ENCODE results near the gene SNCAIP.

Gene SNCAIP

DNA sequence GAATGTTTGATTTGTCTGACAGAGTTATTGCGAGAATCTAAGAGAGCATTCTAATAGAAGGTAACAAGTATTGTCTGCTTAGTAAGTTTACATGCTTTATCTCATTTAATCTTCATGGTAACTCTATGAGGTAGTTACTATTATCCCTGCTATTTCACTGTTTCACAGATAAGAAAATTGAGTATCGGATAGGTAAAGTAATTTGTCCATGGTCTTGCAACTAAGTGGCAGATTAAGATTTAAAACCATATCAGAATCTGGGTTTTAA lies 118.2 kb downstream of the SNCAIP start:
- no peak for DNase-seq

DNA sequence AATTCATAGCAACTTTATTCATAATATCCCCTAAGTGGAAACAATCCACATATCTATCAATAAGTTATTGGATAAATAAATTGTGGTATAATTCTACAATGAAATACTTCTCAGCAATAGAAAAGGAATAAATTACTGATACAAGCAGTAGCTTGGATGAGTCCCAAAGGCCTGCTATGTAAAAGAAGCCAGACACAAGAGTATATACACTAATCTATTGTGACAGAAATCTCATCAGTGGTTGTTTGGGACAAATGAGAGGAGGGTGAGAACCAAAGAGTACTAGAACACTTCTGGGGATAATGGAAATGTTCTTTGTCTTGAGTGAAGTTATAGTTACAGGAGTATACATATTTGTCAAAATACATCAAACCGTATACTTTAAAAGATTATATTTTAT lies 119.3 kb downstream of the SNCAIP start:
- no peak for DNase-seq

DNA sequence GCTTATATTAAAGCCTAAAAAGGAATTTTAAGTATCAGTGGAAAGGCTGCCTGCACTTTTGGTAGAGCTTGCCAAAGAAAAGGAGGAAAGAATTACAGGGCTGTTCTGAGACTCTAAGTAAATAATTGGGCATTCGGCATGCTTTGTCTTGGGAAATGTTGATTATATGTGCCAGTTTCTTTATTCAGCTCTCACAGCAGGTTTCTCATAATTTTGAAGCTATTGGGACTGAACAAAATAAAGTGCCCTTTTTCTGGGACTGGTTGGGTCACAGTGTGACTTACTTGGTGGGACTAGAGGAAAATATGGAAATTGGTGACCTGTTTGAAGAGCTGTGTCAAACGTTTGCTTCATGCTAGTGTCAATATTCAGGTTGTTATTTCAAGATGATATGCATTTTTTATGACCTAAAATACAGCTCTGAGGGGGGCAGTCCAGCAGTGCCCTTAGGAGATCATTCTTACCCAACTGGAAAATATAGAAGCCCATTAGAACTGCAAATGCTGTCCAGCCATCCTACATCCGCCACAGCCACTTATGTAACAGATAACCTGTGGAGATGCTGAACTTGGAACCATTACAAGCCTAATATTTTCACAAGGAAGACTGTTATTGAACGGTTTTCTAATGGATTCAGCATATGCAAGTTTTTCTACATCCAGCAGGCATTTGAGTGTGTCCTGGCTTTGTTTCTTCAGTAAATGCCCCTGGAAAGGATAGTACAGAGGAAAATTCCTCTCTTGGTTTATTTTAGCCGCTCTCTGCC lies 122.4 kb downstream of the SNCAIP start:
- no peak for DNase-seq

DNA sequence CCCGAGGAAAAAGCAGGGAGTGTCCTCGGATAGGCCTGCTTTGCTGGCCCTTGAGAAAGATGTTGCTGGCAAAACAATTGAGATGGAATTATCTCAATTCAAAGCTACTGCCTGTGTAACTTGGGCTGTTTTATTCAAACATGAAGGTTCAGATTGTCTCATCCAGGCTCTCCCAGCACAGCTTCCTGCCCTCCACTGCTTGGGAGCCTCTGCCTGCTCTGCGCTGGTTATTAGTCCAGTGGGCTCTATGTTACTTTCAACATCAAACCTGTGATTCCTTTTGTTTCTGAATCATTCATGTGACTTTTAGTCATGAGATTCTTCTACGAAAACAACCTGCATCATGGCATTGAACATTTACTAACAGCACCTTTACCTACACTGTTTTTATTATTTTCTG lies 123.2 kb downstream of the SNCAIP start:
- no peak for DNase-seq

DNA sequence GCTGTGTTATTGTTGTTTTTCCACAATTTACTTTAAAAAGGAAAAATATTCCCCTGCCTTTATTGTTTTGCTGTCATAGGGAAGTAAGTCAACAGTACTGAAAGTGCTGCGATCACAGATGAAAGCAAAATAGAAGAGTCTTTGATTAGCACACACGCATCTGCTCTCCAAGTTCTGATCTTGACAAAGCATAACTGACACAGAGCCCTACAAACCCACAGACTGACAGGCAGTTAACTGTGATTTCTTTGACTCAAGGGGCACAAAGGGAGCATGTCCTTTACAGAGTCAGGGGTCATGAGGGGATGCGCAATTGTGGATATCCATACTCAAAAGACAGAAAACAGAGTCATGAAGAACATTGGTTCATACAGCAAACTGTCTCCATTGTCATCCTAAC lies 123.7 kb downstream of the SNCAIP start:
- no peak for DNase-seq

DNA sequence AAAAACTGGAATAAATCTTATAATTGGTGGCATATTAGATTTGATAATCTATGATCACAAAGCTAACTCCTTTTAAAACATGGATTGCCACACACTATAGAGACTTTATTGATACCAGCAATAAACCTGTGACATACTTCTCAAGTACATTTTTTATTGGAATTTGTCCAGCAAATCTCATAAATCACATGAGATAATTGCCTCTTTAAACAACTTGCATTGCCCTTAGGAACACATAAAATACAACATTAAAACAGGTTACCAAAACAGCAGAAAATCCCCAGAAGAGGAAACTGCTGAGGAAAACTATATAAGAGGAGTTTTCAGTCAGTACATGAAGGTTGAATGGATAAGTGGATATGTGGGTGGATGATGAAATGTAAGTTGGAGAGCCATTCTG lies 124.6 kb downstream of the SNCAIP start:
- no peak for DNase-seq

DNA sequence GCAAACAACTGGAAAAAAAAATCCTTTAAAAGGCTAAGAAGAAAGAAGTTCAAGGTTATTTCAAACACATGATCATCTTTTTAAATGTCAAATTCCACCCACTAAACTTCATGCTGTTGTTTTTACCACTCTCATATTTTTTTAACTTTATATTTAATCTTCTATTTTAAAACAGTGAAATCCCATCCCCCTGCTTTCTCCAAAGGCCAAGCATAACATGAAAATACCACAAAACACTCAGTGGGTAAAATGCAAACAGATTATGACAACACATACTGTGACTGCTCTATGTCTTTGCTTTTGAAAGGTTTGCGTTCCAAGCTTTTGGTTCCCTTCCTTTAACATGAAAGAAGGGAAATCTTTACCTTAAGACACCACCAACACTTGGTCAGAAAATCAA lies 127.6 kb downstream of the SNCAIP start:
- DNase-seq, result no peak

DNA sequence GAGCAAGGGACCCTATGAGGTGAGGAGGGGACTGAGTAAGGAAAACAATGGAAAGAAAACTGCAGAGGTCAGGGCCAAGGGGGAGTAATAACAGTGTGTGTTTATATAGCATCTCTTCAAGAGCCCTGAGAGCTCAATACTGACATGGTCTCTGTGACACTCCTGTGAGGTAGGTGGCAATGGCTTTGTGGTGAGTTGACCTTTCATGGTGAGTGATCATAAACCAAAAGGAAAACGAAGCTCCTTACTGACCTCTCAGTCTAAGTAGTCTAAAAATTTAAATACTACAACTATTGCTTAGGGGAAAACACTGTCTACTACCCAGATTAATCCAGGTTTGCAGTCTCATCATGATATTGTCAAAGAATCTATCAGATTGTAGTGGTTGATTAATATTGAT lies 130.9 kb downstream of the SNCAIP start:
- no peak for DNase-seq

DNA sequence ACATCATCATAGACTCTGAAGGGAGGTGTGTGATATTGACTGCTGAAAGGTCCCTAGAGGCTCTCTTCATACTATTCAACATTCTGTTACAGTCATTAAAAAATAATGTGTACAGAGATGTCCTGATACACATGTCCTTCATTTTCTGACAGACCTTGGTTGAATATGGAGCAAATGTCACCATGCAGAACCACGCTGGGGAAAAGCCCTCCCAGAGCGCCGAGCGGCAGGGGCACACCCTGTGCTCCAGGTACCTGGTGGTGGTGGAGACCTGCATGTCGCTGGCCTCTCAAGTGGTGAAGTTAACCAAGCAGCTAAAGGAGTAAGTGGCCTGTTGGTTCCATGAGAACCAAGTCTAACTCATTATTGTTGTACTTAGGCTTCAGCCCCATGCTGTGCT lies 132.4 kb downstream of the SNCAIP start:
- DNase-seq, result no peak

DNA sequence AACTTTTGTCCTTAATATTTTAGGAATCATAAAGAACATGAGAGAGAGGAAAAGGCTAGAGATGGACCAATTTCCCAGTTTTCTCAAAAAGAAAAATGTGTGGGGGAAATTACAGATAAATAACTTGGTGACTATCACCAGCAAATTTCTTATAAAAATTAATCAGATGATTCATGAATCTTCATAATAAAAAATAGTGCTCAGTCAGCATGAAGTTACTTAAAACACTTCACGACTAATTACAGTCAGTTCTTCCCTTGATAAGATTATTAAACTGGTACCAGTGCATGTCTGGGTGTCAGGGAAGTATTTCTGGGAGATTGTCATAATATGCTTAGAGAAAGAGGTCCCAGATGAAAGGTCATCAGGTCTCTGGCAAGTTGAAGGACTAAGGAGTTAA lies 133.0 kb downstream of the SNCAIP start:
- DNase-seq, result no peak

DNA sequence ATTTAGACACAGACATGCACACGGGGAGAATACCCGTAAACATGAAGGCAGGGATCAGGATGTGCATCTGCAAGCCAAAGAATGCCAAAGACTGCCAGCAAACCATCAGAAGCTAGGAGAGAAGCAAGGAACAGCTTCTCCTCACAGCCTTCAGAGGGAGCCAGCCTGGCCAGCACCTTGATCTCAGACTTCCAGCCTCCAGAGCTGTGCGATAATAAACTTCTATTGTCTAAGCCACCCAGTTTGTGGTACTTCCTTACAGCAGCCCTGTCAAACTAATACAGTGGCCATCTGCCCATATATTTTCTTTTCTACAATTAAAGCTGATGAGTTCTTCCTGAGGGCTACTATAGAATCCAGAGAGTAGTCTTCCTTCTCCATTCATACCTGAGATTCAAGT lies 135.0 kb downstream of the SNCAIP start:
- no peak for DNase-seq

DNA sequence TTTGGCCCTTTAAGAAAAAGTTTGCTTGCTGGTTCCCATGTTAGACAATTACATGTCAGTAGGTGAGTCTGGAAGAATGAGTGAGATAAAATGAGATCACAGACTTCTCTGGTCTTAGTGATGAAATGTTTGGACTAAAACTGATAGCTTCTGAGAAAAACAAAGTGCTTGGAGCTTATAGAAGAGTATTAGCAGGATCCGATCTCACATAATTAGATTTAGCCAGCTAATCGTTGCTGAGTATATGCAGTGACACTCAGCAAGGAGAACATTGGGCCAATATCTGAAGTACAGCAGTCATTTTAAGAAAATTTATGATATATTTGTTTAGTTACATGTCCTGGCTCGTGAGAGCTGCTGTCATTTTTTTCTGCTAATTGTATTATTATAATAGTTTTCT lies 135.8 kb downstream of the SNCAIP start:
- DNase-seq, result no peak

DNA sequence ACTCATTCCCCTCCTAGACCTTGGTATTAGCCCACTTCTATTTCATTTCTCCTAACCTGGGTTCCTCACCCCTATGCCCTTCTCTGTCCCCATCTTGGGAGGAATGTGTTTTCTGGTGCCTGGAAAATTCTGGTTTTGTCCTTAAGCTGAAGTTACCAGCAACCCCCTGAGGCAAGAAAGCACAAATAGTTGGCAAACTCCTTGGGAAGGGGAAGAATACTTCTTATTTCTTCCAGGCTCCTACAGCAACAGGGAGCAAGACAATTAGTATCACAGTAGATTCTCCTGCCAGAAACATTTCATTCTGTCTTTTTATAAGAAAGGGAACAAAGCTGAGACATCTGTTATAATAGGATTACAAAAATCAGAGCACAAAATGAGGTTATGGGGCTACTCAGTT lies 142.5 kb downstream of the SNCAIP start:
- DNase-seq, result no peak

DNA sequence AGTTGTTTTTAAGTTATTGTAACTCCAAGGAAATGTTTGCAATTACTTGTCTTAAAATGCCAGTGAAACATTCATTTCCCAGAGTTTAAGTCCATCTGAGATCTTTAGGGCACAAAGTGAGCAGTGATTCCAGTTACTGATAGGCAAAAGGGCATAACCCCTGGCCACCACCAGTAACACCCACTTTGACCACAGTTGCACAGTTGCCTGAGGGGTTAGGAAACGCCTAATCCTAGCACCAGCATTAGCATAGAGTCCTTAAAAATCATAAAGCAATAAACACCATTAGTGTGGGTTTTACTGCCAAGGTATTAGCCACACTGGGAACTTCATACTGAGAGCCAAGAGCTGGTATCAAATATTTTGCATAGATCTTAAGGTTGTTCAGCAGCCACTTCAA lies 143.9 kb downstream of the SNCAIP start:
- no peak for DNase-seq

DNA sequence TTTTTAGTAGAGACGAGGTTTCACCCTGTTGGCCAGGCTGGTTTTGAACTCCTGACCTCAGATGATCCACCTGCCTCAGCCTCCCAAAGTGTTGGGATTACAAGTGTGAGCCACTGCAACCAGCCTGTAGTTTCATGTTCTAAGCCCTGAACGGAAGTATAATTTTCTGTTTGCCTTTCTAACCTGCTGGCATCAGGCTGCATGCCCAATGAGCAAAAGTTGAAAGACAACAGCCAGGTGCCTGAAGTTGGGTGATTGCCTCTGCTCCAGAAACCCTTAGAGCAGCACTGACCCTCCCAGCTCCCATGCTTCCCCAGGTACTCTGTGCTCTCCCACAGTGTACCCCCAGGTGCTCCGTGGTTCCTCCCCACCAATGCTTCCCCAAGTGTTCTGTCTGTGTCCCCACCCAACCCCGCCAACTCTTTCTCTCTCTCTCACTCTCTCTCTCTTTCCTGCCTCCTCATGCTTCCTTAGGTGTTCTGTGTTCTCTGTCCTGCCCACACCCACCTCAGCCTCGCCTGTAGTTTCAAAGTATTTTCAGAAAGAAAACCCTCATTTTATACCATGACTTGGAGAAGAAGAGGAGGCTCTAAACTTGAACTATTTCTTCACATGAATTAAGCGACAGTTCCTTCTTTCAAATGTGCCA lies 145.3 kb downstream of the SNCAIP start:
- DNase-seq, result no peak

DNA sequence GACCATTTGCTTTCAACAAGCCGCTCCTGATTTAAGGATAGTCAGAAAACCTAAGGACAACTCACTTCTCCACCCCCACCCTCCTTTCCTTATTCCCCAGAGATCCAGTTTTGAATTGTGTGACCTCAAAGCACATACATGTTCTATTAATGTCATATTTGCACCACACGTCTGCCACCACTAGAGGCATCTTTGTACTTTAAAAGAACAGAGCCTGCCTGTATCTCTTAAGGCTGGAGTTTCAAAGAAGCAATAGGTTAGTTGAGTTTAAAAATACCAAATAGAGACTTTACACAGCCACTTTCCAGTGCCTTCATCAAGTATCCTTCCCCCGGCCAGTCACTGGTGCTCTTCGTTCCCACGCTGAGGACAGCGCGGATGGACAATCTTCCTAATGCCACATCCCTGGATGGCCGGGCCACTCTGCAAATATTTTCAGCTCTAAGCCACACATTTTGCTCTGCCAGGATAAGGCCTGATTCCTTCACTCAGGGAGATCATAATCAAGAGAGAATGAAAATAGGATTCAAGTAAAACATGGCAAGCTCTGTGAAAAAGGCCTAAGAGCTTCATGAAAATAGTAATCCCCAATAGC lies 146.3 kb downstream of the SNCAIP start:
- no peak for DNase-seq

DNA sequence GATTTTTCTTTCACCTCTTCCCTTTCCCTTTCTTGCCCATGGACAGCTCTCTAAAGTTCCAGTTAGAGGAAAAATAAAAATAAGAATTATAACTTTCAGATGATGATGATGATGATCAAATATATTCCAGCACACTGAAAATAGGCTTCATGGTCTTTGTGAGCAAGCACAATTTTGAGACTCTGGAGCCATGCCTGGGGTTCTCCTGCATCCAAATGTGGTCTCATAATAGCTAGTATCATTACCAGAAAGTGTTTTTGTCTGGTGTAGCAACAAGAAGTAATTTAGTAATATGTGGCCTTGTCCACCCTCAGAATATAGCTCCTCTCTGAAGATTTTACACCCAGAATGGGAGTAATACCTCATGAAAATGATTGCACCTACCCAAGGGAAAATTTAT lies 150.4 kb downstream of the SNCAIP start:
- no peak for DNase-seq

DNA sequence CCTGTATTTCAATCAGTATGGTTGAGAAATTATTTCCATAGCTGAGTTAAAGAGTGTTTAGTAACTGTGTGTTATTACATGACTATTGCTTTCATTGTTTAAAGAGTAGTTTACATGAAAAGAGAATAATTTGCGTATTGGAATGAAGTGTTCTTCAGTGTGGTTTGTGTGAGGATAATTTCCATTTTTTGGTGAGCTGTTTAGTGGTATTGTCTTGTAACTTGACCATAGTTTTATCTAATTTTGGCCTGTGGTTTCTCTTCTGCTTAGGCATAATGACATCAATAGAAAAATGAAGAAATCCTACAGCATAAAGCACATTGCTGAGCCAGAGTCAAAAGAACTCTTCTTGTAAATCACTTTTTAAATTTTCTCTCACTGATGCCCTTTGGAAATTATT lies 151.2 kb downstream of the SNCAIP start:
- DNase-seq, result no peak

DNA sequence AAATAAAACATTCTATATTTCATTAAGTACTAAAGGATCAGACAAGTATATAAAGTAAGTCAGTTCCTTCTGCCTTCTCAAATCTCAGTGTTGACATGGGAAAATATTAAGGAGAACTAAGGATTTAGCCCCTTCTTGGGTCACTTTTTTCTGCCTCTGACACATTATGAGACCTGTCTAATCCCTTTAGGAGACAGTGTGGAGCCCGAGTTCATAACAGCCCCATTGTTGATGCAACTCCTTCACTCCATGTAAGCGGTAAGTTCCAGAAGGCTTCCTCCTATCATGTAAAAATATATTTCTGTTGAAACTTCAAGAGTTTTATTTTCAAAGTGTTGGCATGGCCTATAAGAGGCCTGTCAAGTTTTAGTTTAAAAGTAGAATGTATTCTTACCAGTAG lies 152.2 kb downstream of the SNCAIP start:
- no peak for DNase-seq

DNA sequence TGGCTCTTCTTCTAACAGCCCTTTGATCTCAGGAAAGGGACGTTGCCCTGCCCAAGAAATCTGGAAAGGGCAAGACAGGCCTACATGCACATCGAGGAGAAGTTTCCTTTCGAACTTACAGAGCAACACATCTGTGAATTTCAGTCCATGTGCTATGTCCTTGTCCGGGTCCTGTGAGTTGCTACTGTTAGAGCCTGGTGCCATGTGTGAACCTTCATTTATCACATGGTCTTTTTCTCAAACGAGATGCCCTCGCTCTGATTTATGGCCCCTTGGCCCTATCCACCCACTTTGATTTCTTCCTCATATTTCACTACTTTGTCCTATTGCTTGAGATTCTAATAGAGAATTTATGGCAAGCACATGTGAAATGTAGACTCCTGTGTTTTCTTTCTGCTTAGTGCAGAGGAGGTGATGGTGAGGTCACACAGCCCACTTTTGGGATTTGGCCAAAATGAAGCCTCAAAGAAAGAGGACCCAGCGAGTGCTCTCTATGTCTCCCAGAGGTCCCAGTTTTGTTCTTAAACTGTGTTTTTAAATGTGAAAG lies 153.1 kb downstream of the SNCAIP start:
- DNase-seq, result no peak

DNA sequence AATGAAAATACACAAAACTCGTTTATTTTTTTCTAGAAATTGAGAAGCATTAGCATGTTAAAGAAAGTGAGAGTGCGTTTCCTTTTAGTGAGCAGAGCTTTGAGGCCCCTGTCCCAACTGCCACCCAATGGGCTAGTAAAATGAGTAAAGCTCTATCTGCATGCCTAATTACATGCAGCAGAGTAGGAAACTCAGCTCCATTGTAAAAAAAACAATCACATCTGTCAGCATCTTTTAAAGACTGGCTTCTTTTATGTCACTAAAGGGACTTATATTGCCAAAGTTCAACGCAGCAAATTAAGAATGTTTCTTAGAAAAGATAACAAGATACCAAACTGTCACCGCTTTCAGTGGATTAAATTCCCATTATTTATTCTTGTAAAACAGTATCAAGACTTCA lies 154.0 kb downstream of the SNCAIP start:
- DNase-seq, result no peak

DNA sequence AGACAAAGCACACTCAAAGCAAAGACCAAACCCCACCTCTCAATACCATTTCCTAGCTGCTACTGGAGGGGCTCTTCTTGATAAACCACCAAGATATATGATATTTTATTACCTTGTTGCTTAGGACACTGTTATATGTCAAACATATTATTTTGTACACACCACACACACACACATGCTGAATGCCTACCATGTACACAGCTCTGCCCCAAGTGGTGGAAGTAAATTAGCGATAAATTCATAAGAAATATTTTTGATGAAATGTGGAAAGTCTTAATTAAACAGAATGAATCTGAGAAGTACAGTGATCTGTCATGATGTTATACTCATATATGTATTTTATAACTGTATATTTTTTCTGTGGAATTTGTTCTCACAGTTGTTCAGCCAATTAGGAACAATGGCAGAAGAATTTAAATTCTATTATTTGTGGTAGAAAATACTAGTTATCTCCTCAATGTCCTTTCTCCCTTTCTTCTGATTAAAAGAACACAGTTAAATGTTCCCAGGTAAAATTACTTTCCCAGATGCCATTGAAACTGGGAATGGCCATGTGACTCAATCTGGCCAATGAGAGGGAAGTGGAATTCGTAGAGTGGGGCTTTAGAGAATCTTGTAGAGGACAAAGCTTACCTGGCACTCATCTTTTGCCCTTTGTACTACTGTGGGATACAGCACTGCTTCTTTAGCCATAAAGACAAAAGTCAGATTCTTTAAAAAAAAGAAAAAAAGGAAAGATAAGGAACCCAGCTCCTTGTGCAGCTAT lies 156.5 kb downstream of the SNCAIP start:
- DNase-seq, result no peak

DNA sequence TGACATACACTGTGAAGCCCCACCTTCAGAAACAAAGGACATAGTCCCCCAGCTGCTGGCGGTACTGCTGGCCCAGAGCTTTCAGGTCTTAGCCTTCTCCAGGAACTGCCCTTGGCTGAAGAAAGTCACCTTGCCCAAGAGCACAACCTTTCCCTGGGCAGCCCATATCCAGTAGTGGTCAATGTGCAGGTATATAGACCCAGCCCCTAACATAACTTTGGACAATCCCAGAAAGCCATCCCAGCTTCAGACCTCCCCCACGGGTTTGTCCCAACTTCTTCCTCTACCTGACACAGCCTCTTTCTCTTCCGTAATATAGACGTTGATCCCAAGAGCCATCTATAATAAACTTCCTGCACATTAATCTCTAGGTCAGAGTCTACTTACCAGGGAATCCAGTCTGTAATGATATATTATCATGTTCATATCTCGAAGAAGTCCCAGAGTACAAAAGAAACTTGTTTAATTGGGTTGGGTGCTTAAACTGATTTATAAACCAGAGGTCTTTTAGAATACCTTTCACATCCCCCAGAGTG lies 157.4 kb downstream of the SNCAIP start:
- DNase-seq, result no peak

DNA sequence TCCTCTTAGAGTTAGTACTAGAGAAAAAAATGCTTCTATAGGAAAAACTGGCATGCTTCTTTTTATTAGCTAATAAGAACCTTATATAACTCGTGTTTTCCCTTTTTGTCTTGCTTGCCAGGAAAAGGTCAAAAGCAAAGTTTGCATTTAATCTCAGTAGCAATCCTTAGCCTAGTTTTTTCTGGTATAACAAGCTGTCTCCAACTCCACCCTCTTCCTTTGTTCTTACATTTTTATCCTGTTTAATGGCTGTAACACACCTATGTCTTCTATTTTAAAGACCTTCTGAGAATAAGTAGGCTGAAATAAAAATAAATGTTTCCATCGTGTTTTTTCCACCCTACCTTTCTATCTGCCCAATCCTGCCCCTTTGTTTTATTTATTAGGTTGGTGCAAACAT lies 158.3 kb downstream of the SNCAIP start:
- DNase-seq, result no peak

All from 8988T (cell line).